Tibial nerve (tissue), 4 donors: ENCODE measurements around the gene CFDP1.

ENCODE experiments used
- CTCF ChIP-seq, 5 experiments: fragments of 200-600 bp in 3 of 5; fragments of 450-650 bp in 2 of 5; sonication (generic) in 3 of 5; IDR thresholded peaks; one replicate each; pipeline ENCODE4 v1.5.1; 2016 to 2019; ENCODE audit warnings: antibody characterized with exemption in 5 of 5, mild to moderate bottlenecking in 3 of 5, moderate library complexity in 2 of 5
- EP300 ChIP-seq, 2 donors: sonication (generic); formaldehyde crosslinking; IDR thresholded peaks; one replicate each; pipeline ENCODE4 v1.6.1; 2017; ENCODE audit warnings: antibody characterized with exemption in 2 of 2, mild to moderate bottlenecking in 1 of 2
- POLR2A ChIP-seq, 2 donors: fragments of 450-650 bp; IDR thresholded peaks; one replicate each; pipeline ENCODE4 v1.6.1; 2017; ENCODE audit warnings: antibody characterized with exemption in 2 of 2, mild to moderate bottlenecking in 2 of 2, moderate library complexity in 2 of 2

- TF ChIP-seq CTCF (IDR thresholded peaks at IDR 0.05) (no peak), EP300 (IDR thresholded peaks at IDR 0.05) (no peak), POLR2A (IDR thresholded peaks at IDR 0.05) (no peak)
Observed at GRCh38 chr16:75256059-75256571, 177.2 kb downstream of the CFDP1 start.
